ENCODE measurements around the gene LILRB2.

The LILRB2 gene

DNA sequence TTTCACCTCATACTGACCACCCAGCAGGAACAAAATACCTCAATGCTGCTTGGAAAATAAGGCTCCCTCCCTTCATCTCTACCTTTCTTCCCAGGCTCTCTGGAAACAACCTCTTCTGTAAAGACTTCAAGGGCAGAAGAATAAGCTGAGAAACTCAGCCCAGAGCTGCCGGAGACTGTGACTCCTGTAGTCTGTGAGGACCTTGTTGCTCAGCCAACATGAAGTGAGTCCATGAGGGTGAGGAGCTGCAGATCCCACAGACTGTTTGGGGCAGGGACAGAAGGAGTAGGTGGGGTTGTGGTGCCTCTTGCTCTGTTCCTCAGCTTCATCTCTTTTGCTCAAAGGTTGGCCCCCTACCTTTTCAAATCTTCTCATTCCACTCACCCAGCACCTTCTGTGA lies 24.2 kb upstream of the LILRB2 start:
- H3K4me3 ChIP-seq (ENCODE audit: low read depth, low read length), result no peak overlapping the region
- in situ Hi-C loops (cut with HindIII; ENCODE audit: low sequenced_read_pairs), result no loop called here
- DNase-seq (ENCODE audit: low read depth), result no peak
- TF ChIP-seq, protein P1, sequence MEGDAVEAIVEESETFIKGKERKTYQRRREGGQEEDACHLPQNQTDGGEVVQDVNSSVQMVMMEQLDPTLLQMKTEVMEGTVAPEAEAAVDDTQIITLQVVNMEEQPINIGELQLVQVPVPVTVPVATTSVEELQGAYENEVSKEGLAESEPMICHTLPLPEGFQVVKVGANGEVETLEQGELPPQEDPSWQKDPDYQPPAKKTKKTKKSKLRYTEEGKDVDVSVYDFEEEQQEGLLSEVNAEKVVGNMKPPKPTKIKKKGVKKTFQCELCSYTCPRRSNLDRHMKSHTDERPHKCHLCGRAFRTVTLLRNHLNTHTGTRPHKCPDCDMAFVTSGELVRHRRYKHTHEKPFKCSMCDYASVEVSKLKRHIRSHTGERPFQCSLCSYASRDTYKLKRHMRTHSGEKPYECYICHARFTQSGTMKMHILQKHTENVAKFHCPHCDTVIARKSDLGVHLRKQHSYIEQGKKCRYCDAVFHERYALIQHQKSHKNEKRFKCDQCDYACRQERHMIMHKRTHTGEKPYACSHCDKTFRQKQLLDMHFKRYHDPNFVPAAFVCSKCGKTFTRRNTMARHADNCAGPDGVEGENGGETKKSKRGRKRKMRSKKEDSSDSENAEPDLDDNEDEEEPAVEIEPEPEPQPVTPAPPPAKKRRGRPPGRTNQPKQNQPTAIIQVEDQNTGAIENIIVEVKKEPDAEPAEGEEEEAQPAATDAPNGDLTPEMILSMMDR (IDR thresholded peaks at IDR 0.05; ENCODE audit: low read depth, low read length, missing control alignments), result no peak

DNA sequence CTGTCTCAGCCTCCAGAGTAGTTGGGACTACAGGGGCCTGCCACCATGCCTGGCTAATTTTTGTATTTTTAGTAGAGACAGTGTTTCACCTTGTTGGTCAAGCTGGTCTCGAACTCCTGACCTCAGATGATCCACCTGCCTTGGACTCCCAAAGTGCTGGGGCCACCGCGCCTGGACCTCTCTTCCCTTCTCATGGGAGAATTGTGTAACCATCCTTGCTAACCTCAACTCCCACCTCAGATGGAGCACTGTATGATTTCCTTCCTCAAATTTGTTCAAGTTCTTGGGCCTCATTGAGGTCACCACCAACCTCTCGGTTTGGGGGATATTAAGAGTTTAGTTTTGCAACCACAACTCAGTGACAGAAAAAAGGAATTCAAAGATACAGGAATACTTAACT lies 21.3 kb upstream of the LILRB2 start:
- in situ Hi-C loops (cut with HindIII; ENCODE audit: low sequenced_read_pairs), result no loop called here

DNA sequence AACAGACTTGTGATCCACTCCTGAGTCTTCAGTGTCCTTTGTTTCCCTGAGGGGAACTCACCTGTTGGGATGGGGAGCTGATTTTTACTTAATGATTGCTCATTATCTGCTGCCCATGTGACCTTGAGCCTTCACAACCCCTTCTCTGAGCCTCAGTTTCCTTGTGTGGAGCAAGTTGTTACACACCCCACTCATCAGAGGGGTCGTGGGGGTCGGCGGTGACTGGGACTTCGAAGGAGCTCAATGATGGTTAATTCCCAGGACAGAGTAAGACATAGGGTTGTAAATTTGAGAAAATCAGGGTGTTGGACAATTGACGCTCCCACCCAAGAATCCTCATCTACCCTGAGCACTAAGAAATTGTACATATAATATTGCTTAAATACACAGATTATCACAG lies 18.6 kb upstream of the LILRB2 start:
- H3K4me3 ChIP-seq (ENCODE audit: low read depth, low read length), result no peak overlapping the region
- no peak for DNase-seq (ENCODE audit: low read depth)
- in situ Hi-C loops (cut with HindIII; ENCODE audit: low sequenced_read_pairs), result no loop called here

More for the DNA sequence above, 21.3 kb upstream of the LILRB2 start:
- H3K4me3 ChIP-seq (ENCODE audit: low read depth, low read length), result no peak overlapping the region
- TF ChIP-seq, protein P1 (IDR thresholded peaks at IDR 0.05; ENCODE audit: low read depth, low read length, missing control alignments), result no peak
- DNase-seq (ENCODE audit: low read depth), result no peak

DNA sequence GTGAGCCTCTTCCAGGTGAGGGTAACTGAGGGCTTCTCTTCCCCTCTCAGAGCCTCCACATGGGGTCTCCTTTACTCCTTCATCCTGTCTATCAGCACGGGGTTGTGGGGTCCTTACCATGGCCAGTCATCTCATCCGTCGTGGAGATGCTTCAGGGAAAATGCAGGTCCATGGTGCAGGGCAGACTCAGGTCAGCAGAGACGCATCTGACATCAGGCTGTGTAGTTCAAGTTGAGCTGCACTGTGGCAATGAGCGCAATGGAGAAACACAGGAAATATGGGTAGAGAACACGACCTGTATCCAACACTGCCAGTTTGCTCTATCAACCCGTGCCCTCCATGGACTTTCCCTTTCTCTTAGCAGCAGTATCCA lies 18.2 kb upstream of the LILRB2 start:
- no peak for DNase-seq (ENCODE audit: low read depth)
- no peak overlapping the region for H3K4me3 ChIP-seq (ENCODE audit: low read depth, low read length)
- TF ChIP-seq, protein P1 (IDR thresholded peaks at IDR 0.05; ENCODE audit: low read depth, low read length, missing control alignments), result no peak
- in situ Hi-C loops (cut with HindIII; ENCODE audit: low sequenced_read_pairs), result no loop called here

More for the DNA sequence above, 18.6 kb upstream of the LILRB2 start:
- TF ChIP-seq, protein P1 (IDR thresholded peaks at IDR 0.05; ENCODE audit: low read depth, low read length, missing control alignments), result no peak

DNA sequence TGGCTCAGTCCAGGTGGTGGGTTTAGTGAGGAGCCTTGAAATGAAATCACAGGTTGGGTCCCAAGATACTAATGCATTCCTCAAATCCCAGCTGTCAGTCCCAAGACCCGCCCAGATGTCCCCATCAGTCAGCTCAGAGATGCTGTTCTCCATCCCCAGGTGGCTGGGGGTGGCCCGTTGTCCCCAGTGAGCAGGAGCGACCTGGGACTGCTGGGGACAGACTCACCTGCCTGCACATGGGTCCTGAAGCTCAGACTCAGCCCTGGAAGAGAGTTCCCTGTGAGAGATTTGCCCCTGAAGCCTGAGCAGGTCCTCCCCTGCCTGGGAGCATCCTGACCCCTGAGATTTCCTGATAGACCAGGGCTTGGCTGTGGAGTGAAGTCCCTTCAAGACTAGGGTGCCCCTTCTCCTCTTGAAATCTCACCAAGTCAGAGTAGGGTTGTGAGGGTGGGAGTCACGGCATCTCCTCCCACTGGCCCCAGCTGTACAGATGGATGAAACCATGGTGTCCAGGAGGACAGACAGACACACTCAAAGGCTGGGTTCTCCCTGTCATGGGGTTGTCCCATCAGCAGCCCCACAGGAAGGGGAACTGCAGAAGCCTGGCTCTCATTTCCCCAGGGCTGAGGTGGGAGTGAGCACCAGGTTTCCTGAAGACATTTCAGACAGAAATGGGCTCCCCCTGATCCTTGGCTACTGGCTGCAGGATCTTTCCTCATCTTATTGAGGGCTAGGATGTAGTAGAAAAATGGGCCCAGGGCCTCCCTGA lies 17.6 kb upstream of the LILRB2 start:
- in situ Hi-C loops (cut with HindIII; ENCODE audit: low sequenced_read_pairs), result no loop called here
- TF ChIP-seq, protein P1 (IDR thresholded peaks at IDR 0.05; ENCODE audit: low read depth, low read length, missing control alignments), result no peak
- no peak for DNase-seq (ENCODE audit: low read depth)
- no peak overlapping the region for H3K4me3 ChIP-seq (ENCODE audit: low read depth, low read length)

DNA sequence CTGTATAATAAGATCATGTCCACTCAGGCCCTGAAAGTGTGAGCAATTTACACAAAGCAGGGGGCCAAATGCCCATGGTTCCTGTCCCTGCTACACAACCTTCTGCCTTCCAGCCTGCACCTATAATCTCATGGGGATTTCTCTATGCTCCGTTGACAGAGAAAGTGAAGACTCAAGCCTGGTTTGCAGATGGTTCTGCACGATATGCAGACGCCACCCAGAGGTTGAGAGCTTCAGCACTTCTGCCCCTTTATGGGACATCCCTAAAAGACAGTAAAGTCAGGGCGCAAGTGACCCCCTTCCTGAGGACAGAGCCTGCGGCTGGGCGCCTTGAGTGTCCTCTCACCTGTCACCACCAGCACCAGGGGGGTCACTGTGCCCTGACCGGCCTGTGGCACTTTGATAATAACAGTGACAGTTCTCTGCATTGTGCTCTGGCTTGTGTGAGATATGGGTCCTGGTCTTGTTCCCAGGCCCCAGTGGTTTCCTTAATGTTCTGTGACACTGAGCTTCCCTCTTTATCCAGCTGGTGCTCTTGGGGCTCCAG lies 16.9 kb upstream of the LILRB2 start:
- TF ChIP-seq, protein P1 (IDR thresholded peaks at IDR 0.05; ENCODE audit: low read depth, low read length, missing control alignments), result no peak
- no peak overlapping the region for H3K4me3 ChIP-seq (ENCODE audit: low read depth, low read length)
- in situ Hi-C loops (cut with HindIII; ENCODE audit: low sequenced_read_pairs), result no loop called here
- no peak for DNase-seq (ENCODE audit: low read depth)

All from astrocyte of the cerebellum (primary cell).